K562 (cell line): ENCODE measurements around the gene CLCNKA. TPM values are rescaled to one million over a fixed set of nuclear protein-coding genes. Genes with fewer than 3 reads are reported as not detected.

Experiments used
- ATAC-seq: fragments of 200-7000 bp; cut with Tn5 transposase; 3 replicates; pipeline ENCODE4 v1.9.1; 2020; ENCODE audit warnings: moderate library complexity
- BruUV-seq: library from RNA; stranded (reverse); fragments of 400-500 nt; replicated peaks from 2 replicates; lab custom pipeline; 2021; lab: Mats Ljungman, UMichigan
- CTCF ChIA-PET: fragments of 300-600 bp; formaldehyde crosslinking; extraction: SDS; loops from one replicate; lab custom pipeline; 2021; ENCODE audit warnings: low intra/inter-chr PET ratio; lab: Yijun Ruan, JAX
- POLR2A ChIA-PET: fragments of 300-600, 350-650 bp; sonication (Branson Sonifier 250); formaldehyde crosslinking; extraction: SDS; loops from one replicate; lab custom pipeline; 2021; ENCODE audit warnings: antibody characterized with exemption, inconsistent platforms; lab: Yijun Ruan, JAX
- DNase-seq, 4 experiments: peaks; one replicate each; pipeline versions ENCODE4 v3.0.0 to v3.0.0-alpha.2; 2011 to 2018; ENCODE audit warnings: low spot score in 3 of 4, mixed read lengths in 3 of 4; ENCODE audit errors: extremely low read depth in 1 of 4
- FAIRE-seq: peaks from 2 replicates; lab custom pipeline; 2011; peaks lifted over from hg19 to GRCh38; lab: Jason Lieb, UNC
- H2AFZ ChIP-seq: 2 replicates; pipeline ENCODE4 v1.6.0; 2011; ENCODE audit warnings: low read depth, low read length, control low read depth, inconsistent platforms
- H3K27ac ChIP-seq: fragments of 200-600 bp; 3 replicates; pipeline ENCODE4 v1.8.0; 2011; ENCODE audit warnings: low read depth, mild to moderate bottlenecking, control low read depth, inconsistent platforms, low read length, moderate library complexity, mixed read lengths; ENCODE audit errors: extremely low read depth
- H3K27me3 ChIP-seq, 2 experiments: fragments of 300-600 bp in 1 of 2; 2 replicates in 1 of 2; 3 replicates in 1 of 2; pipeline versions ENCODE4 v1.6.0 to v1.8.0; 2011; ENCODE audit warnings: inconsistent platforms in 2 of 2, low read length in 2 of 2, mild to moderate bottlenecking in 1 of 2, mixed read lengths in 1 of 2, moderate library complexity in 1 of 2; ENCODE audit not compliant: control insufficient read depth in 2 of 2, insufficient read depth in 2 of 2
- H3K36me3 ChIP-seq: fragments of 300-600 bp; 3 replicates; pipeline ENCODE4 v1.8.0; 2011; ENCODE audit warnings: mild to moderate bottlenecking, low read length, inconsistent platforms; ENCODE audit not compliant: control insufficient read depth, insufficient read depth
- H3K4me1 ChIP-seq, 2 experiments: fragments of 200-600 bp in 1 of 2; replicated peaks in 1 of 2; 2 replicates in 1 of 2; 3 replicates in 1 of 2; pipeline versions ENCODE4 v1.5.1 to v1.8.0; 2011; ENCODE audit warnings: inconsistent platforms in 2 of 2, low read length in 2 of 2, mild to moderate bottlenecking in 1 of 2, mixed read lengths in 1 of 2, moderate library complexity in 1 of 2; ENCODE audit not compliant: control insufficient read depth in 2 of 2, insufficient read depth in 2 of 2
- H3K4me2 ChIP-seq: 2 replicates; pipeline ENCODE4 v1.6.1; 2011; ENCODE audit warnings: low read length, control low read depth, inconsistent platforms, mixed read lengths; ENCODE audit not compliant: insufficient read depth
- H3K4me3 ChIP-seq: fragments of 200-600 bp; sonication (generic), shearing (Covaris generic); 2 replicates; pipeline ENCODE4 v1.5.1; 2016; ENCODE audit warnings: control low read depth, inconsistent platforms
- H3K79me2 ChIP-seq: fragments of 200-600 bp; 3 replicates; pipeline ENCODE4 v1.8.0; 2011; ENCODE audit warnings: low read length, inconsistent platforms; ENCODE audit not compliant: control insufficient read depth, insufficient read depth
- H3K9ac ChIP-seq, 2 experiments: 2 replicates each; pipeline versions ENCODE4 v1.6.0 to v1.6.1; 2011; ENCODE audit warnings: low read depth in 2 of 2, low read length in 2 of 2, control low read depth in 1 of 2, inconsistent platforms in 1 of 2, mild to moderate bottlenecking in 1 of 2, mixed read lengths in 1 of 2; ENCODE audit not compliant: insufficient read depth in 1 of 2
- H3K9me1 ChIP-seq: one replicate; pipeline ENCODE4 v1.6.0; 2011; ENCODE audit warnings: inconsistent platforms, mild to moderate bottlenecking, low read length, moderate library complexity; ENCODE audit not compliant: control insufficient read depth, insufficient read depth
- H3K9me3 ChIP-seq: replicated peaks from 2 replicates; pipeline ENCODE4 v1.5.1; 2011; ENCODE audit warnings: low read depth, low read length, inconsistent platforms; ENCODE audit not compliant: control insufficient read depth, insufficient read depth
- H4K20me1 ChIP-seq: replicated peaks from 2 replicates; pipeline ENCODE4 v1.6.1; 2011; ENCODE audit warnings: low read length, inconsistent platforms, mixed read lengths; ENCODE audit not compliant: control insufficient read depth, insufficient read depth
- CREBBP ChIP-seq: IDR thresholded peaks from one replicate; pipeline ENCODE4 v1.6.1; 2012; ENCODE audit warnings: low read depth, mild to moderate bottlenecking, control low read depth, inconsistent platforms, low read length
- ELF1 ChIP-seq: fragments of 200-800 bp; sonication (Bioruptor generic); IDR thresholded peaks from 2 replicates; pipeline ENCODE4 v1.6.1; 2016; ENCODE audit warnings: missing genetic modification characterization, missing compliant biosample characterization
- FOSL1 ChIP-seq: fragments of 200-800 bp; sonication (Bioruptor generic); conservative IDR thresholded peaks from 2 replicates; pipeline ENCODE4 v1.6.1; 2016; ENCODE audit warnings: missing genetic modification characterization, missing compliant biosample characterization
- GABPB2 ChIP-seq: fragments of 250-450 bp; sonication (Bioruptor Pico); conservative IDR thresholded peaks from 2 replicates; pipeline ENCODE4 v1.5.1; 2021; ENCODE audit warnings: mild to moderate bottlenecking
- HLTF ChIP-seq: fragments of 450-650 bp; IDR thresholded peaks from 2 replicates; pipeline ENCODE4 v1.6.1; 2016
- IFI16 ChIP-seq: fragments of 250-450 bp; sonication (Bioruptor Pico); IDR thresholded peaks from 2 replicates; pipeline ENCODE4 v2.1.2; 2022; ENCODE audit warnings: mild to moderate bottlenecking, inconsistent platforms
- PRMT5 ChIP-seq: sonication (generic); formaldehyde crosslinking; IDR thresholded peaks from 2 replicates; pipeline ENCODE4 v1.5.0; 2020; ENCODE audit warnings: missing genetic modification reagents
- TEAD1 ChIP-seq, 2 experiments: fragments of 450-650 bp in 1 of 2; sonication (generic) in 1 of 2; formaldehyde crosslinking; IDR thresholded peaks; 2 replicates each; pipeline versions ENCODE4 v1.4.0 to v1.8.0; 2020 to 2022; ENCODE audit warnings: mild to moderate bottlenecking in 2 of 2, missing genetic modification reagents in 1 of 2
- ZNF3 ChIP-seq: fragments of 250-450 bp; sonication (Bioruptor Pico); IDR thresholded peaks from 2 replicates; pipeline ENCODE4 v1.5.0; 2021; ENCODE audit warnings: mild to moderate bottlenecking, moderate library complexity
- ZNF589 ChIP-seq: fragments of 200-800 bp; sonication (Bioruptor generic); IDR thresholded peaks from 2 replicates; pipeline ENCODE4 v1.6.1; 2016; ENCODE audit warnings: low read depth, missing genetic modification characterization, missing compliant biosample characterization
- WGBS: fragments of 100-300 bp; shearing (Covaris generic); methylation state at CpG from one replicate; pipeline ENCODE4 v1.1.6; 2016; ENCODE audit warnings: low coverage, mixed read lengths; ENCODE audit not compliant: insufficient coverage; ENCODE audit errors: missing lambda C conversion rate; 5-methylcytosine and 5-hydroxymethylcytosine counted together
- in situ Hi-C: fragments of 300-500 bp; cut with MboI; formaldehyde crosslinking; loops from 4 replicates; pipeline ENCODE4 v1.15.0; 2018; ENCODE audit warnings: inconsistent platforms, mixed read lengths
- intact Hi-C: fragments of 100-400 bp; cut with micrococcal nuclease; formaldehyde crosslinking; loops from 2 replicates; pipeline ENCODE4 v1.14.2; 2022
- polyA plus RNA-seq, 8 experiments: library from polyadenylated mRNA; depleted of rRNA in 4 of 8; stranded (reverse) in 5 of 8; unstranded in 3 of 8; fragments of >200 nt; fragmentation: Nextera tagmentation in 2 of 8; fragmentation: Illumina TruSeq in 1 of 8; extraction: Ambion mirVana in 2 of 8; extraction: Trizol in 1 of 8; gene quantifications; 2 replicates each; pipeline versions ENCODE4 v1.2.1 to v1.2.3, GENCODE V29; 2011 to 2014; ENCODE audit warnings: inconsistent platforms in 1 of 8, missing spikeins in 1 of 8
- total RNA-seq, 7 experiments: library from RNA; depleted of rRNA in 6 of 7; stranded (reverse); fragments of >200 nt in 6 of 7; fragmentation: Illumina TruSeq in 2 of 7; extraction: Trizol in 2 of 7; gene quantifications; 2 replicates each; pipeline versions ENCODE4 v1.2.1 to v1.2.3, GENCODE V29; 2011 to 2021; ENCODE audit warnings: low replicate concordance in 1 of 7
- TF ChIP-seq, protein P1 (sequence below): fragments of 450-650 bp; conservative IDR thresholded peaks from 2 replicates; pipeline ENCODE4 v1.6.1; 2016; ENCODE audit warnings: missing genetic modification characterization, low read depth, mild to moderate bottlenecking, missing compliant biosample characterization, moderate library complexity
- TF ChIP-seq, protein P2 (sequence below): fragments of 450-650 bp; formaldehyde crosslinking; IDR thresholded peaks from 2 replicates; pipeline ENCODE4 v1.4.0; 2022; ENCODE audit warnings: missing genetic modification characterization

The CLCNKA gene
- total and polyA plus RNA-seq, 9 of the 15 experiments (the other 6 are each of a cell fraction or from before 2014, with no cell fraction given), result 0.03 to 0.37 (median 0.10) TPM; not detected in 3

DNA sequence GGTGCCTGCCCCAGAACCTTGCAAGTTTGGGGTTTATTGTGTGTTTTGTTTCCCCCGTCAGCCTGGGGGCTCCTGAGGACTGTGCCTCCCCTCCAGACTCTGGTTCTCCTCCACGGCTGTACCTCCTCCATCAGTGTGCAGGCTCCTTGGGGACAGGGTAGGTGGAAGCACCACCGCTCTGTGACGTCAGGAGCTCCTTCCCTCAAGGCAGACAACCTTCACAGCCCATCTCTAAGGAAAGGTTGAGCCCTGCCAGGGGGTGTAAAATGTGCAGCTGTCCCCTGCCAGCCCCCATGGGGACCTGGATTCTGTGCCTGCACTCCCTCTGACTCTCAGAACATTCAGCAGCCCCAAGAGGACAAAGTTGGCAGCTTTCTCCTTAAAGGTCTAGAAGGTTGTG, 3.5 kb upstream of the CLCNKA start:
- peak; percentile 29 for FAIRE-seq
- H3K9me3 ChIP-seq, result no peaks in the 10 kb centered on the region

More for the DNA sequence above, 3.5 kb upstream of the CLCNKA start:
- intact Hi-C loops (no loop called here), in situ Hi-C loops (loop anchor here (10.0 kb wide), 1 partner anchor 46 kb away; no protein-coding TSS in a partner anchor)
- no peak for DNase-seq
- no peaks in the 10 kb centered on the region for H3K9me1 ChIP-seq
- H3K4me1 ChIP-seq, result peaks cover 20 to 71% of the 10 kb centered on the region in 2 experiments
- POLR2A ChIA-PET, result interaction anchor here (1.0 to 1.1 kb wide), 2 partner anchors 8 to 228 kb away, joined by 3 read pairs; no protein-coding TSS in a partner anchor
- H3K36me3 ChIP-seq, result no peaks in the 10 kb centered on the region
- BruUV-seq, result no TSS peak
- ATAC-seq, result no peak
- no peak overlapping the region for H3K4me2 ChIP-seq
- CTCF ChIA-PET, result no interaction called here
- no peaks in the 10 kb centered on the region for H4K20me1 ChIP-seq
- H2AFZ ChIP-seq, result 0 out of 2 replicates have a peak overlapping the region, but pooled peaks have one; percentile 69
- no peaks in the 10 kb centered on the region for H3K79me2 ChIP-seq
- TF ChIP-seq TEAD1 (CRISPR knock-in tag; IDR thresholded peaks at IDR 0.05) (no peak), GABPB2 (CRISPR knock-in tag) (no peak), FOSL1 (no peak), ZNF589 (CRISPR knock-in tag) (no peak), IFI16 (CRISPR knock-in tag) (no peak), CREBBP (no peak), HLTF (no peak), ELF1 (tag) (no peak), ZNF3 (CRISPR knock-in tag) (no peak), PRMT5 (CRISPR knock-in tag) (no peak)
- TF ChIP-seq, protein P1, sequence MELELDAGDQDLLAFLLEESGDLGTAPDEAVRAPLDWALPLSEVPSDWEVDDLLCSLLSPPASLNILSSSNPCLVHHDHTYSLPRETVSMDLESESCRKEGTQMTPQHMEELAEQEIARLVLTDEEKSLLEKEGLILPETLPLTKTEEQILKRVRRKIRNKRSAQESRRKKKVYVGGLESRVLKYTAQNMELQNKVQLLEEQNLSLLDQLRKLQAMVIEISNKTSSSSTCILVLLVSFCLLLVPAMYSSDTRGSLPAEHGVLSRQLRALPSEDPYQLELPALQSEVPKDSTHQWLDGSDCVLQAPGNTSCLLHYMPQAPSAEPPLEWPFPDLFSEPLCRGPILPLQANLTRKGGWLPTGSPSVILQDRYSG (tag), result no peak
- TF ChIP-seq, protein P2, sequence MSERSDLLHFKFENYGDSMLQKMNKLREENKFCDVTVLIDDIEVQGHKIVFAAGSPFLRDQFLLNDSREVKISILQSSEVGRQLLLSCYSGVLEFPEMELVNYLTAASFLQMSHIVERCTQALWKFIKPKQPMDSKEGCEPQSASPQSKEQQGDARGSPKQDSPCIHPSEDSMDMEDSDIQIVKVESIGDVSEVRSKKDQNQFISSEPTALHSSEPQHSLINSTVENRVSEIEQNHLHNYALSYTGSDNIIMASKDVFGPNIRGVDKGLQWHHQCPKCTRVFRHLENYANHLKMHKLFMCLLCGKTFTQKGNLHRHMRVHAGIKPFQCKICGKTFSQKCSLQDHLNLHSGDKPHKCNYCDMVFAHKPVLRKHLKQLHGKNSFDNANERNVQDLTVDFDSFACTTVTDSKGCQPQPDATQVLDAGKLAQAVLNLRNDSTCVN (CRISPR knock-in tag), result no peak
- peaks cover 5 to 19% of the 10 kb centered on the region in 2 experiments; a peak in 2 of 5 replicates for H3K27me3 ChIP-seq
- H3K27ac ChIP-seq, result no peak overlapping the region
- 57% methylated on average over 4 of the region's 4 CpGs for WGBS
- no peak overlapping the region for H3K4me3 ChIP-seq
- peak overlapping the region in 1 of 2 experiments; percentile 70; a peak in 2 of 4 replicates for H3K9ac ChIP-seq
